ENCODE results near the gene C1QTNF7. TPM values are rescaled to one million over a fixed set of nuclear protein-coding genes. Genes with fewer than 3 reads are reported as not detected.
A peak's percentile ranks its signal among the peaks of the same experiment; 100 is the strongest.

The C1QTNF7 gene
- total RNA-seq, 1 experiment from 2014 or later: 0.04 TPM

DNA sequence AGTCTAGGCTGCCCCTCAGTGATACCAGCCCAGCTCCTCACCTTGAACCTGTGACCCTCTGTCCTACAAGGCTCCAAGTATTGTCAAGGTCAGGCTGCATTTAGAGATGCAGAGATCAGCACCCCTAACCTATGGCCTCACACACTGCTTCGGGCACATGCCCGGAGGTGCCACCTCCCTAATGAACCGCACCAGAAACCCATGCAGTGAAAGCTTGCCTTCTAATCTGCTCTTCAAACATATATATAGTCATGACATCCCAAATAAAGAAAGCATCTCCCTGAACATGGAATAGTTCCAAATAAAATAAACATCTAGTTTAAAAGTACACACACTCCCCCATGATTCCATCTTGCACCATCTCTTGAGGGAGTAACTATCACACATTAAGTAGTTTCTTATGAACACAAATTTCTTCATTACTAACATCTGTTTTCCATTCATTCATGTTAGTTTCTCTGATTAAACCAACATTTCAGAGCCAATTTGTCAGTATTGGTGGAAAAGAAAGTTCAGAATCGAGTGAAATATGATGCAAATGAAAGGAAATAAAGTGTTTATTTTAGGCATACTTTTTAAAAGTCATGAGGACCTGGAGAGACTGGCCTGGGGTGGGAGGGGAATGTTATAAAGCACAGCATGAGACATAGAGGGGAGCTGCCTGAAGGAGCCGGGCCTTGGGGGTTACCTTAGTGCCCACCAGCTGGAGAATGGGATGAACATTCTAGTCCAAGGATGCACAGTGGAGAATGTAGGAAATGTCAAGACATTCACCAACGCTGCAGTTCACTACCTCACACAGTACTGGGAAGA lies 61.0 kb downstream of the C1QTNF7 start (continued):
- TF ChIP-seq, protein P1, sequence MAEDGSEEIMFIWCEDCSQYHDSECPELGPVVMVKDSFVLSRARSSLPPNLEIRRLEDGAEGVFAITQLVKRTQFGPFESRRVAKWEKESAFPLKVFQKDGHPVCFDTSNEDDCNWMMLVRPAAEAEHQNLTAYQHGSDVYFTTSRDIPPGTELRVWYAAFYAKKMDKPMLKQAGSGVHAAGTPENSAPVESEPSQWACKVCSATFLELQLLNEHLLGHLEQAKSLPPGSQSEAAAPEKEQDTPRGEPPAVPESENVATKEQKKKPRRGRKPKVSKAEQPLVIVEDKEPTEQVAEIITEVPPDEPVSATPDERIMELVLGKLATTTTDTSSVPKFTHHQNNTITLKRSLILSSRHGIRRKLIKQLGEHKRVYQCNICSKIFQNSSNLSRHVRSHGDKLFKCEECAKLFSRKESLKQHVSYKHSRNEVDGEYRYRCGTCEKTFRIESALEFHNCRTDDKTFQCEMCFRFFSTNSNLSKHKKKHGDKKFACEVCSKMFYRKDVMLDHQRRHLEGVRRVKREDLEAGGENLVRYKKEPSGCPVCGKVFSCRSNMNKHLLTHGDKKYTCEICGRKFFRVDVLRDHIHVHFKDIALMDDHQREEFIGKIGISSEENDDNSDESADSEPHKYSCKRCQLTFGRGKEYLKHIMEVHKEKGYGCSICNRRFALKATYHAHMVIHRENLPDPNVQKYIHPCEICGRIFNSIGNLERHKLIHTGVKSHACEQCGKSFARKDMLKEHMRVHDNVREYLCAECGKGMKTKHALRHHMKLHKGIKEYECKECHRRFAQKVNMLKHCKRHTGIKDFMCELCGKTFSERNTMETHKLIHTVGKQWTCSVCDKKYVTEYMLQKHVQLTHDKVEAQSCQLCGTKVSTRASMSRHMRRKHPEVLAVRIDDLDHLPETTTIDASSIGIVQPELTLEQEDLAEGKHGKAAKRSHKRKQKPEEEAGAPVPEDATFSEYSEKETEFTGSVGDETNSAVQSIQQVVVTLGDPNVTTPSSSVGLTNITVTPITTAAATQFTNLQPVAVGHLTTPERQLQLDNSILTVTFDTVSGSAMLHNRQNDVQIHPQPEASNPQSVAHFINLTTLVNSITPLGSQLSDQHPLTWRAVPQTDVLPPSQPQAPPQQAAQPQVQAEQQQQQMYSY (CRISPR knock-in tag; IDR thresholded peaks at IDR 0.05): no peak
- no peak for TF ChIP-seq ATF1 (CRISPR knock-in tag; IDR thresholded peaks at IDR 0.05)
- TF ChIP-seq NR2C2 (CRISPR knock-in tag; IDR thresholded peaks at IDR 0.05): no peak
- TF ChIP-seq ZNF317 (CRISPR knock-in tag; IDR thresholded peaks at IDR 0.05; ENCODE audit: borderline replicate concordance, low read depth): no peak

- POLR2A ChIA-PET: no interaction called here
- peaks cover 39% of the 10 kb centered on the region for H3K36me3 Mint-ChIP-seq
- DNase-seq (ENCODE audit: low spot score): no peak
- no peaks in the 10 kb centered on the region for H3K27me3 Mint-ChIP-seq (ENCODE audit: low read depth)
- no peak for ATAC-seq
- CTCF ChIA-PET: no interaction called here
- no peak overlapping the region for H3K4me3 Mint-ChIP-seq
- H3K9me3 Mint-ChIP-seq: peaks cover 31% of the 10 kb centered on the region
- no peak overlapping the region for H3K27ac Mint-ChIP-seq
- TF ChIP-seq NR2C2 (CRISPR knock-in tag; IDR thresholded peaks at IDR 0.05): no peak
- TF ChIP-seq, protein P1 (CRISPR knock-in tag; IDR thresholded peaks at IDR 0.05): peak; percentile 85
- H3K4me1 Mint-ChIP-seq: peaks cover 9% of the 10 kb centered on the region
Observed at GRCh38 chr4:15489551-15489950, 61.7 kb downstream of the C1QTNF7 start.

- POLR2A ChIA-PET: no interaction called here
- H3K9me3 Mint-ChIP-seq: peaks cover 20% of the 10 kb centered on the region
- no peak overlapping the region for H3K27ac Mint-ChIP-seq
- peaks cover 31% of the 10 kb centered on the region for H3K36me3 Mint-ChIP-seq
- DNase-seq (ENCODE audit: low spot score) (no peak), ATAC-seq (no peak)
- CTCF ChIA-PET: interaction anchor here (0.7 kb wide), 1 partner anchor 120 kb away, joined by 3 read pairs; no protein-coding TSS in a partner anchor
- no peak overlapping the region for H3K4me3 Mint-ChIP-seq
- peaks cover 9% of the 10 kb centered on the region for H3K4me1 Mint-ChIP-seq
- no peaks in the 10 kb centered on the region for H3K27me3 Mint-ChIP-seq (ENCODE audit: low read depth)
- TF ChIP-seq NR2C2 (CRISPR knock-in tag; IDR thresholded peaks at IDR 0.05) (no peak), TCF7 (CRISPR knock-in tag; IDR thresholded peaks at IDR 0.05; ENCODE audit: low read depth) (no peak), GTF2I (CRISPR knock-in tag; conservative IDR thresholded peaks at IDR 0.05) (no peak), SP1 (CRISPR knock-in tag; conservative IDR thresholded peaks at IDR 0.05) (no peak)
- TF ChIP-seq, protein P2, sequence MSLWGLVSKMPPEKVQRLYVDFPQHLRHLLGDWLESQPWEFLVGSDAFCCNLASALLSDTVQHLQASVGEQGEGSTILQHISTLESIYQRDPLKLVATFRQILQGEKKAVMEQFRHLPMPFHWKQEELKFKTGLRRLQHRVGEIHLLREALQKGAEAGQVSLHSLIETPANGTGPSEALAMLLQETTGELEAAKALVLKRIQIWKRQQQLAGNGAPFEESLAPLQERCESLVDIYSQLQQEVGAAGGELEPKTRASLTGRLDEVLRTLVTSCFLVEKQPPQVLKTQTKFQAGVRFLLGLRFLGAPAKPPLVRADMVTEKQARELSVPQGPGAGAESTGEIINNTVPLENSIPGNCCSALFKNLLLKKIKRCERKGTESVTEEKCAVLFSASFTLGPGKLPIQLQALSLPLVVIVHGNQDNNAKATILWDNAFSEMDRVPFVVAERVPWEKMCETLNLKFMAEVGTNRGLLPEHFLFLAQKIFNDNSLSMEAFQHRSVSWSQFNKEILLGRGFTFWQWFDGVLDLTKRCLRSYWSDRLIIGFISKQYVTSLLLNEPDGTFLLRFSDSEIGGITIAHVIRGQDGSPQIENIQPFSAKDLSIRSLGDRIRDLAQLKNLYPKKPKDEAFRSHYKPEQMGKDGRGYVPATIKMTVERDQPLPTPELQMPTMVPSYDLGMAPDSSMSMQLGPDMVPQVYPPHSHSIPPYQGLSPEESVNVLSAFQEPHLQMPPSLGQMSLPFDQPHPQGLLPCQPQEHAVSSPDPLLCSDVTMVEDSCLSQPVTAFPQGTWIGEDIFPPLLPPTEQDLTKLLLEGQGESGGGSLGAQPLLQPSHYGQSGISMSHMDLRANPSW (CRISPR knock-in tag; conservative IDR thresholded peaks at IDR 0.05; ENCODE audit: low read depth): no peak
- TF ChIP-seq, protein P1 (CRISPR knock-in tag; IDR thresholded peaks at IDR 0.05): no peak
- TF ChIP-seq, protein P3, sequence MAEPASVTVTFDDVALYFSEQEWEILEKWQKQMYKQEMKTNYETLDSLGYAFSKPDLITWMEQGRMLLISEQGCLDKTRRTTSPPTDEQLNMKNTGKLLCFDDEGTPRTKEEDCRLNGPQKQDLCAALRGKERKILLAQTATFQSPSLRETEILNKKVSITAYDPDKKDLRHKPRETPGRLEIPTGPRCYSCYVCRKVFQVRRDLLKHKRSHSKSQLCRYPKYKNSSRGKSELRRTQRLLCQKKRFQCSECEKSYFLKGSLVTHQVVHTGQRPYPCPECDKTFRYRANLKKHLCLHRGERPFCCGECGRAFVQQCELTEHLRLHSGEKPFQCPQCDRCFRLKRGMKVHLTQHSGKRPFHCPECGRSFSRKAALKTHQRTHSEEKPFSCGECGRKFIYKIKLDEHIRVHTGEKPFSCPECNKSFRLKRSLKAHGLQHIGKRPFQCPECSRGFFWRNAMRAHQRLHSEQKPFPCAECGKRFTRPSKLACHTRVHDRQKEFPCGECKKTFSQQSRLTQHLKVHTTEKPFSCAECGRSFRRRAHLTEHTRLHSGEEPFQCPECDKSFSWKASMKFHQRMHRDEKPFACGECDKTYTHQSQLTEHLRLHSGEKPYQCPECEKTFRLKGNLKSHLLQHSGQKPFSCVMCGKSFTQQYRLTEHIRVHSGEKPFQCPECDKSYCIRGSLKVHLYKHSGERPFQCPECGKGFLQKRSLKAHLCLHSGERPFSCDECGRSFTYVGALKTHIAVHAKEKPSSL (CRISPR knock-in tag; conservative IDR thresholded peaks at IDR 0.05): no peak
Observed at GRCh38 chr4:15493411-15493810, 65.6 kb downstream of the C1QTNF7 start.

Measured in WTC11 (cell line).